Stimulated activated CD8-positive, alpha-beta memory T cell treated with anti-CD3 and anti-CD28 coated beads, Interleukin-7, amount 100 ng/mL, for 48 hours (primary cell): ENCODE measurements around the gene TRMT11.

ENCODE experiments used
- DNase-seq, 2 donors: peaks; one replicate each; pipeline ENCODE4 v3.0.0-alpha.2; 2020; ENCODE audit warnings: low read depth in 1 of 2; ENCODE audit errors: extremely low read depth in 1 of 2

The TRMT11 gene

DNA sequence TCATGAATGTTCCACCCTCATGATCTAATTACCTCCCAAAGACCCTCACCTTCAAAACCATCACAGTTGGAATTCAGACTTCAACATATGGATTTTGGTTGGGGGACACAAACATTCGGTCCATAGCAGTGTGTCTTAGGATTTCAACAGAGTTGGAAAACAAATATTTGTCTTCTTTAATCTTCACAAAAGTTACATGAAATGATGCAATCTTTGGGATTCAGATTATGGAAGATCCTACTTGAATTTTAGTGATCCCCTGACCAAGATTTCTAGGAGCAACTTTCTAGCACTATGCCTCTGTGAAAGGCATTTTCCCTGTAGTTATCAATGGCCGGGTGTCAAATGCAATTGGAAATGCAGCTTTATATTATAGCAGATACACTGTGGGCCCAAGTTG lies 86.5 kb downstream of the TRMT11 start:
- no peak for DNase-seq

DNA sequence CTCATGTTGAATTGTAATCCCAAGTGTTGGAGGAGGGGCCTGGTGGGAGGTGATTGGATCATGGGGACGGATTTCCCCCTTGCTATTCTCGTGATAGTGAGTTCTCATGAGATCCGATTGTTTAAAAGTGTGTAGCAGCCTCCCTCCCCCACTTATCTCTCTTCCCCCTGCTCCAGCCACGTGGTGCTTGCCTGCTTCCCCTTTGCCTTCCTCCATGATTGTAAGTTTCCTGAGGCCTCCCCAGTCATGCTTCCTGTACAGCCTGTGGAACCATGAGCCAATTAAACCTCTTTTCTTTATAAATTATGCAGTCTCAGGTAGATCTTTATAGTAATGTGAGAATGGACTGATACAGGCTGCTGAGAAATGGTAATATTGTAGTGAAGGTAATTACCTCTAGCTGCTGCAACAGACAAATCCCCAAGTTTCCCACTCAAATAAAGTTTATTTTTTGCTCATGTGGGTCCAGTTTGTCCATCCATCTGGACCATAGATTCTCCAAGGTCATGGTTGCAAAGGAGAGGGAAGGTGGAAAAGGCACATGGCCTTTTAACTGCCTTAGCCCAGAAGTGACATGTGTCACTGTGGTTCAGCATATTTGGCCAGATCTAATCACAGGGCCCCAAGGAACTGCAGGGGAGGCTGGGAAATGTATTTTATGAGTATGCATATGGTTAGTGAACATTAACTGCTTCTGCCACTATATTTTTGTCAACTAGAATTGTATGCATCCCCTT lies 89.2 kb downstream of the TRMT11 start:
- DNase-seq: no peak

DNA sequence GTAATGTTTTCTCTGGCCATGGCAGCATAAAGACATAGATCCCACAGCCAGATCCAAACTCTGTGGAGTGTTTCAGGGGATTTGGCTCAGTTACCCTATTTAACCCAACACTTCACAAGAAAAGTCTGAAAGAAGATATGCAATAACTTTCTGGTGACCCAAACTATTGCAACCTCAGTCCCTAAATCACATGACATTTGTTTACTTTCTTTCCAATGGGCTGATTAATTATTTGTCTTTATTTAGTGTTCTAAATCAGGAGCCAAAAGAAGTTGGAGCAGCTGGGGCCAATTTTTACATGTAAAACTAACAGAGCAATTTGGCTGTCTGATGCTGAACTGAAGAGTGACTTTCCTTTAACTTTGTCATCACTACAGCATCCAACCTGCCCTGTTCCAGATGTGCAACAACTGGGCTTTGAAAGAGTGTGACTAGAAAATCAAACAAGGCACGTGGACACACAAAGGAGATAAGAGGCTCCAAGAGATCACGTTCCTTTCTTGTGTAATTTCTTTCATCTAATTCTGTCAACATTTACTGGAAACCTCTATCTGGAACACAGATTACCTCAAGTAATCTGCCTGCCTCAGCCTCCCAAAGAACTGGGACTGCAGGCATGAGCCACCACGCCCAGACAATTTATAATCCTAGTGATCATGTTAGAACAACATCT lies 90.8 kb downstream of the TRMT11 start:
- no peak for DNase-seq

DNA sequence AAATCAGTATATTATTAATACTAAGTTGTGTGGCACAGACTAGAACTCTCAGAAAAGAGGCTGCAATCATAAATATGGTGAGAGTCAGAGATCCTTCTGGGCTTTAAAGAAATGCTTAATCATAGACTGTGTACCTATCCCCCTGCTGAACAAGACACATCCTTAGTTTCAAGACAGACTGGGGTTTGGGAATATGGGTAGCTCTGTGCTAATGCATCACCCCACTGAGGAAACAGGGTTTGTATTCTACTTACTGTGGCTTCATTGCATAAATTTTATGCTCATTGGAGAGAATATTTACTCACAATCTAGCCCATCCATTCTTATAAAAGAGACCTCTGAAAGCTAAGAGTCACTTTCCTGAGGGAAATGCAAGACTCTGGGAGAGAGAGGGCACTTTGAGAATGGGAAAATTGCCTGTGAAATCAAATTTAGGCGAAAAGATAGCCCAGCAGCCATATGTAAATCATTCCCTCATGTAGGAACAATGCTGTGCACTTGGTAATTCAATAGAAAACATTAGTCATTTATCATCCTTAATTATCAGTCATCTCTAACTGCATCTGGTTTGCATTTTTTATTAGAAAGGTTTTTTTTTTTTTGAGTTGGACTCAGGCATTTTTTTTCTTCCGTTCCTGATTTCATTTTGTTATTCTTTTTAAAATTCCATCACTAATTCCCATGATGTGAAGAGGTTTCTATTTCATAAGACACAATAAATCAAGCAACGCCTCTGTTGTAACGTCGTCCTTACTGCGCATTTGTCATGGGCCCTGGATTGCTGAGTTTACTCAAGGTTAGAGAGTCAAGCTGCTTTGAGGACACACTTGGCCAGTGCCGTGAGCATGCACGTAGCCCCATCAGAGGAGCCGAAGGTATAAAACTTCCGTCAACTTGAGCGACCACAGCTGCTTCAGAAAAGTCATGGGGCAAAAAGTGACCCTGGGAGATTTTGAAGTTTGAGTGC lies 91.8 kb downstream of the TRMT11 start:
- DNase-seq: no peak

DNA sequence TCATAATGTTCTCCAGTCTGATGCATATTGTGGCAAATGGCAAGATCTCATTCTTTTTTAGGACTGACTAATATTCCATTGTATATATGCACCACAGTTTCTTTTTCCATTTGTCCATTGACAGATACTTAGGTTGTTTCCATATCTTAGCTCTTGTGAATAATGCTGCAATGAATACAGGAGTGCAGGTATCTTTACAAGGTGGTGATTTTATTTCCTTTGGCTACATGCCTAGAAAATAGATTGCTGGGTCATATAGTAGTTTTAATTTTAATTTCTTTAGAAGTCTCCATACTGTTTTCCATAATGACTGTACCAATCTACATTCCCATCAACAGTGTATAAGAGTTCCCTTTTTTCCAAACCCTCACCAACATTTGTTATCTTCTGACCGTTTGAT lies 97.5 kb downstream of the TRMT11 start:
- no peak for DNase-seq

DNA sequence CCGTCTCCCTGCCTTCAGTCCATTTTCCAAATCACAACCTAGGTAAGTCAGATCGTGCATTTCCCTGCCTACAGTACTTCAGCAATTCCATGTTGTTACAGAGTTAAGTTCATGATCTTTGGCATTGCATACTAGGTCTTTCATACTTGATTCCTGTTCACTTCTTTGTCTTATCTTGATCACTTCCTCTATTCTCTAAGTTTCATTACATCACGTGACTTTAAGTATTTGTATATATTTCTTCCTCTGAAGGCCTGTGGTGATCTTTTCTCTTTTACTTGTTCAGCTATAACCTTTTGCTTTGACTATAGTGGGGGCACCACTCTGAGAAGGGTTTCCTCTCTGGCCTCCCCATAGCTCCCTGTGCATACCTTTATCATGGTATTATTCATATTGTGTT lies 100.2 kb downstream of the TRMT11 start:
- no peak for DNase-seq
